SJCRH30 (cell line): ENCODE measurements around the gene ABCC5. TPM values are rescaled to one million over a fixed set of nuclear protein-coding genes. Genes with fewer than 3 reads are reported as not detected.
A peak's percentile ranks its signal among the peaks of the same experiment; 100 is the strongest.
"Not testable (repeated sequence)": the region's sequence is repeated elsewhere in the genome, so short reads cannot be mapped to it uniquely, and the experiment has no call there.

Experiments used
- DNase-seq, 2 experiments: peaks; one replicate each; pipeline ENCODE4 v3.0.0-alpha.2; 2015 to 2020
- H3K27ac ChIP-seq: fragments of 250-450 bp; sonication (Bioruptor Pico); 2 replicates; pipeline ENCODE4 v1.5.1; 2020; ENCODE audit warnings: mild to moderate bottlenecking, moderate library complexity
- H3K27me3 ChIP-seq: fragments of 250-450 bp; sonication (Bioruptor Pico); 2 replicates; pipeline ENCODE4 v1.5.1; 2020; ENCODE audit warnings: mild to moderate bottlenecking, moderate library complexity
- H3K36me3 ChIP-seq: fragments of 250-450 bp; sonication (Bioruptor Pico); 2 replicates; pipeline ENCODE4 v1.5.1; 2020; ENCODE audit warnings: mild to moderate bottlenecking, moderate library complexity
- H3K4me1 ChIP-seq: fragments of 250-450 bp; sonication (Bioruptor Pico); 2 replicates; pipeline ENCODE4 v1.5.1; 2020; ENCODE audit warnings: mild to moderate bottlenecking, moderate library complexity
- H3K4me3 ChIP-seq: fragments of 250-450 bp; sonication (Bioruptor Pico); 2 replicates; pipeline ENCODE4 v1.5.1; 2020; ENCODE audit warnings: mild to moderate bottlenecking, moderate library complexity
- H3K9me3 ChIP-seq: fragments of 250-450 bp; sonication (Bioruptor Pico); replicated peaks from 2 replicates; pipeline ENCODE4 v1.5.1; 2020; ENCODE audit warnings: mild to moderate bottlenecking, moderate library complexity
- total RNA-seq: library from RNA; depleted of rRNA; stranded (reverse); fragments of >200 nt; shearing (Covaris generic); gene quantifications from 2 replicates; pipeline ENCODE4 v1.2.3, GENCODE V29; 2014

ABCC5 gene
- total RNA-seq, 1 experiment from 2014 or later, result 15.0 TPM

- Histone ChIP-seq H3K9me3 (no peaks in the 10 kb centered on the region), H3K4me1 (no peaks in the 10 kb centered on the region), H3K36me3 (no peaks in the 10 kb centered on the region), H3K4me3 (no peak overlapping the region), H3K27me3 (no peaks in the 10 kb centered on the region), H3K27ac (no peak overlapping the region)
- DNase-seq, result no peak
Measured at GRCh38 chr3:184029443-184029842, 11.8 kb upstream of the ABCC5 start.

- H3K27ac ChIP-seq, H3K27me3 ChIP-seq, H3K4me3 ChIP-seq, H3K4me1 ChIP-seq, DNase-seq, H3K9me3 ChIP-seq, H3K36me3 ChIP-seq: not testable (repeated sequence)
Measured at GRCh38 chr3:184028275-184028890, 10.7 kb upstream of the ABCC5 start.

GRCh38 chr3:184025256-184025655 is 7.6 kb upstream of the ABCC5 start:
- not testable (repeated sequence) for H3K27me3 ChIP-seq, H3K4me1 ChIP-seq, H3K27ac ChIP-seq, H3K9me3 ChIP-seq, H3K4me3 ChIP-seq, H3K36me3 ChIP-seq, DNase-seq

- Histone ChIP-seq H3K27me3 (no peaks in the 10 kb centered on the region), H3K4me1 (no peaks in the 10 kb centered on the region), H3K36me3 (no peaks in the 10 kb centered on the region), H3K9me3 (no peaks in the 10 kb centered on the region), H3K4me3 (no peak overlapping the region), H3K27ac (no peak overlapping the region)
- DNase-seq, result no peak
Measured at GRCh38 chr3:184022323-184022722, 4.6 kb upstream of the ABCC5 start.

GRCh38 chr3:184018424-184018973 is 815 bp upstream of the ABCC5 start:
- DNase-seq, result no peak
- Histone ChIP-seq H3K27me3 (no peaks in the 10 kb centered on the region), H3K4me1 (no peaks in the 10 kb centered on the region; the same call in 1 of the 2 replicates), H3K4me3 (peak overlapping the region; percentile 92), H3K27ac (peak overlapping the region; percentile 14; the same call in 1 of the 2 replicates), H3K9me3 (no peaks in the 10 kb centered on the region), H3K36me3 (no peaks in the 10 kb centered on the region)

- DNase-seq, result peak; percentile 60 to 79
- H3K9me3 ChIP-seq, result no peaks in the 10 kb centered on the region
- peak overlapping the region; percentile 92 for H3K4me3 ChIP-seq
- H3K36me3 ChIP-seq, result no peaks in the 10 kb centered on the region
- H3K27me3 ChIP-seq, result no peaks in the 10 kb centered on the region
- peak overlapping the region; percentile 38 for H3K27ac ChIP-seq
- H3K4me1 ChIP-seq, result no peaks in the 10 kb centered on the region; the same call in 1 of the 2 replicates
Measured at GRCh38 chr3:184016811-184017671, 643 bp downstream of the ABCC5 start.

- DNase-seq, result no peak
- Histone ChIP-seq H3K9me3 (no peaks in the 10 kb centered on the region), H3K27ac (no peak overlapping the region), H3K4me3 (no peak overlapping the region), H3K4me1 (no peaks in the 10 kb centered on the region; the same call in 1 of the 2 replicates), H3K27me3 (no peaks in the 10 kb centered on the region), H3K36me3 (0 out of 2 replicates have a peak, but pooled peaks cover under 1% of the 10 kb centered on the region)
Measured at GRCh38 chr3:184016169-184016570, 1.5 kb downstream of the ABCC5 start.

- no peak for DNase-seq
- Histone ChIP-seq H3K27ac (no peak overlapping the region), H3K4me1 (no peaks in the 10 kb centered on the region; the same call in 1 of the 2 replicates), H3K36me3 (0 out of 2 replicates have a peak, but pooled peaks cover 4% of the 10 kb centered on the region), H3K4me3 (no peak overlapping the region), H3K27me3 (no peaks in the 10 kb centered on the region), H3K9me3 (no peaks in the 10 kb centered on the region)
Measured at GRCh38 chr3:184015381-184016019, 2.2 kb downstream of the ABCC5 start.

- Histone ChIP-seq H3K9me3 (no peaks in the 10 kb centered on the region), H3K4me3 (no peak overlapping the region), H3K4me1 (no peaks in the 10 kb centered on the region; the same call in 1 of the 2 replicates), H3K27ac (no peak overlapping the region), H3K36me3 (0 out of 2 replicates have a peak, but pooled peaks cover 10% of the 10 kb centered on the region), H3K27me3 (no peaks in the 10 kb centered on the region)
- no peak for DNase-seq
Measured at GRCh38 chr3:184011937-184012889, 5.5 kb downstream of the ABCC5 start.

- no peak overlapping the region for H3K4me3 ChIP-seq
- H3K9me3 ChIP-seq, result no peaks in the 10 kb centered on the region
- no peak overlapping the region for H3K27ac ChIP-seq
- 0 out of 2 replicates have a peak, but pooled peaks cover 10% of the 10 kb centered on the region for H3K36me3 ChIP-seq
- H3K4me1 ChIP-seq, result no peaks in the 10 kb centered on the region; the same call in 1 of the 2 replicates
- no peaks in the 10 kb centered on the region for H3K27me3 ChIP-seq
- DNase-seq, result no peak
Measured at GRCh38 chr3:184011230-184011876, 6.3 kb downstream of the ABCC5 start.

GRCh38 chr3:184008161-184008560 is 9.5 kb downstream of the ABCC5 start:
- H3K27ac ChIP-seq, result no peak overlapping the region
- no peaks in the 10 kb centered on the region; the same call in 1 of the 2 replicates for H3K9me3 ChIP-seq
- DNase-seq, result no peak
- H3K36me3 ChIP-seq, result 0 out of 2 replicates have a peak, but pooled peaks cover 10% of the 10 kb centered on the region
- H3K4me3 ChIP-seq, result no peak overlapping the region
- peaks cover 2% of the 10 kb centered on the region; the same call in 1 of the 2 replicates for H3K4me1 ChIP-seq
- H3K27me3 ChIP-seq, result no peaks in the 10 kb centered on the region

- not testable (repeated sequence) for H3K27ac ChIP-seq, DNase-seq, H3K4me3 ChIP-seq, H3K9me3 ChIP-seq, H3K36me3 ChIP-seq, H3K4me1 ChIP-seq, H3K27me3 ChIP-seq
Measured at GRCh38 chr3:184007143-184007813, 10.4 kb downstream of the ABCC5 start.
